ENCODE data around the gene CRAT.

The CRAT gene

DNA sequence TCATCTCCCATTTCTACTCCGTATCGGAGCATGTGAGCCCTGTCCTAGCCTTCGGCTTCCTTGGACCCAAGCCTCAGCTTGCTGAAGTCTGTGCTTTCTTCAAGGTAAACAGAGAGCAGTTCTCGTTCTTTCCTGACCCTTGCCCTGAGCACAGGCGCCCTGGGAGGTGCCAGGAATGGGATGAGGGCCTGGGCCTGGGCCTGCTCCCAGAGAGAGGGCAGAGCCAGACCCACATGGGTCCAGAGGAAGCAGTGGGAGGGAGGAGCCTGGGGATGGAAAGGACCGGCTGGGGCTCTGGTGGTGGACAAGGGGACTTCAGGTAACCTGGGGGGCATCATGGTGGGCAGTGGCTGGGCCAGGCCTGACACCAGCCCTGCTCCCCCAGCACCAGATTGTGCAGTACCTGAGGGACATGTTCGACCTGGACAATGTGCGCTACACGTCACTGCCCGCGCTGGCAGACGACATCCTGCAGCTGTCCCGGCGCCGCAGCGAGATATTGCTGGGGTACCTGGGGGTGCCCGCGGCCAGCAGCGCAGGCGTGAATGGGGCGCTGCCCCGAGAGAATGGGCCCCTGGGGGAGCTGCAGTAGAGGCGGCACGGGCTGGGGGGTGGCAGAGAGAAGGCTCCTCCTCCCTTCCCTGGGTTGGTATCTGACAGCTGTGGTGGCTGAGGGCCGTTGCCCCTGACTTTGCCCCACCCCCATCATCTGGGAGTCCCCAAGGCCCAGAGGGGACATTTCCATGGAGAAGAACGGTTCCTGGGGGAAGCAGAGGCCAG is 40.5 kb downstream of the CRAT start:
- in situ Hi-C loops (cut with MboI; ENCODE audit: low sequenced_read_pairs): no loop called here

DNA sequence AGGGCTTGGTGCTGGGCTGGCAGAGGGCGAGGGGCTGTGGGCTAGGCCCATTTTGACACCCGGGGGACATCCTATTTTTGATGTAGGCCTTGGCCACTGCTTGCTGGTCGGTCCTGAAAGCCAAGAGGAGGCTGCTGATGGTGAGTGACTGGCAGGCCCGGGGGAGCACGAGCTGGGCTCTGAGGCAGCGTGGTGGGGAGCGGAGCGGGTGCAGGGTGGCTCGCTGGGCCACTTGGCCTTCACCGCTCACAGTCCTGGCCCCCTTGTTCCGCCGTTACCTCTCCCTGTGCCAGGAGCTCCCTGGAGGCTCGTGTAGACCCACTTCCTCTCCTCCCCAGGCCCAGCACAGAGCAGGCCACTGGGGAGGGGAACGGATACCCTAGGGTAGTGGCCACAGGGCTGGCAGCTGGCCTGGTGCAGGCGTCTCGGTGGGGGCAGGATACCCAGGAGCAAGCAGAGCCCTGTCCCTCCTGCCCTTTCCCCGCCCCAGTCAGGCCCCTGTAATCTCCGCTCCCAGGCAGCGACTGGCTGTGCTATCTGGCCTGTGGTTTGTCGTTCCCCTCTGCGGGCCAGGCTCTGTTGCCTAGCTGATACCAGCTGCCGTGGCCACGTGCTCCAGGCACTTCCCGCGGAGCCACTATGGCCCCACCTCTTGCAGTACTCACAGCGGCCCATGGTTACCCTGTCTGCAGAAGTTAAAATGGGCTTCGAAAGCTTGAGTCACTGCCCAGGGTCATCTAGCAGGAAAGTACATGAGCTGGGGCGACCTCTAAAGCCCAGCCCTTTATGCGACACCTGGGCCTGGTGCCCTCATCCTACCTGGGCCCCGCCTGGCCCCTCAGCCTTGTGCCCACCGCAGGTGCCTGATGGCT is 41.4 kb downstream of the CRAT start:
- in situ Hi-C loops (cut with MboI; ENCODE audit: low sequenced_read_pairs): no loop called here

GRCh38 chr9:129068110-129068509 is 42.5 kb downstream of the CRAT start:
- in situ Hi-C loops (cut with MboI; ENCODE audit: low sequenced_read_pairs): no loop called here

DNA sequence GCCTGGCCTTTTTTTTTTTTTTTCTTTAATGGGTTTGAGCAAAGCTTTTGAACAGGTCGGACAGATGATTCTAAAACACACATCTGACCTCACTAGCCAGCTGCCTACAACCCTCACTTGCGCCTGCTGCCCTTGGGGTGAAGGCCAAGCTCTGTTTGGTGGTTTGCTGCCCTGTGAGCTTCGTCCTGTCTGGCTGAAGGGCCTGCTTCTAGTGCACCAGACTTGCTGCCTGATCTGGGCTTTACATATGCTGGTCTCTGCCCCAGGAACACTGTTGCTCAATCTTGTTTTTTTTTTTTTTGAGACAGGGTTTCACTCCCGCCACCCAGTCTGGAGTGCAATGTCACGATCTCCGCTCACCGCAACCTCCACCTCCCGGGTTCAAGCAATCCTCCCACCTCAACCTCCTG is 46.1 kb downstream of the CRAT start:
- in situ Hi-C loops (cut with MboI; ENCODE audit: low sequenced_read_pairs): no loop called here

DNA sequence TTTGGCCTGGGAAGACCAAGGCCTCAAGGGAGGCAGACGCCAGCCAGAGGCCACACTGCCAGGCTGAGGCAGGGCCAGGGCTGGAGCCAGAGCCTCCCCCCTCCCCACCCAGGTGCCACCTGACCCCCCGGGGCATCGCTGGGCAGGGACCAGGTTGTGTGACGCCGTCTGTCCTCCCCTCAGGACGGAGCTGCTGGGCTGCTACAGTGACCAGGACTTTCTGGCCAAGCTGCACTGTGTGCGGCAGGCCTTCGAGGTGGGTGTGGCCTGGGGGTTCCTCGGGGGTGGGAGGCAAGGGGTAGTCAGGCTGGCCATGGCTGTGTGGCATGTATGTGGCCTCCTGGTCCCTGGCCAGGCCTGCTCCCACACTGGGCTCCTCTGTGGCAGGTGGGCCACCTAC is 47.5 kb downstream of the CRAT start:
- in situ Hi-C loops (cut with MboI; ENCODE audit: low sequenced_read_pairs): no loop called here

DNA sequence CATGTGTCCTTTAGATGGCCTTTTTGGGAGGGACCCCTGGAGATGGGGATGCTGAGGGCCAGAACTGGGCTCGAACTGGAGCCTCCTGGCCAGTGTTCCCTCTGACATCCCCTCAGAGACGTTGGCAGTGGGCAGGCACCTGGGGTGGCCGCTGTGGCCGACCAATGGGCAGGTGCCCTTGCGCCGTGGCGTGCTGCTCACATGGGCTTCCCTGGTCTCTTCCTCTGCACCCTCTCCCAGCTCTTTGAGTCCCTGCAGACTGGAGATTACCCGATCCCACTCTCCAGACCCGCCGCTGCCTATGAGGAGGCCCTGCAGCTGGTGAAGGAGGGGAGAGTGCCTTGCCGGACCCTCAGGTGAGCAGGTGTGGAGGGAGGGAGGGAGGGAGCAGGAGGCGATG is 49.6 kb downstream of the CRAT start:
- in situ Hi-C loops (cut with MboI; ENCODE audit: low sequenced_read_pairs): no loop called here

GRCh38 chr9:129059796-129060785 is 50.5 kb downstream of the CRAT start:
- in situ Hi-C loops (cut with MboI; ENCODE audit: low sequenced_read_pairs): no loop called here

DNA sequence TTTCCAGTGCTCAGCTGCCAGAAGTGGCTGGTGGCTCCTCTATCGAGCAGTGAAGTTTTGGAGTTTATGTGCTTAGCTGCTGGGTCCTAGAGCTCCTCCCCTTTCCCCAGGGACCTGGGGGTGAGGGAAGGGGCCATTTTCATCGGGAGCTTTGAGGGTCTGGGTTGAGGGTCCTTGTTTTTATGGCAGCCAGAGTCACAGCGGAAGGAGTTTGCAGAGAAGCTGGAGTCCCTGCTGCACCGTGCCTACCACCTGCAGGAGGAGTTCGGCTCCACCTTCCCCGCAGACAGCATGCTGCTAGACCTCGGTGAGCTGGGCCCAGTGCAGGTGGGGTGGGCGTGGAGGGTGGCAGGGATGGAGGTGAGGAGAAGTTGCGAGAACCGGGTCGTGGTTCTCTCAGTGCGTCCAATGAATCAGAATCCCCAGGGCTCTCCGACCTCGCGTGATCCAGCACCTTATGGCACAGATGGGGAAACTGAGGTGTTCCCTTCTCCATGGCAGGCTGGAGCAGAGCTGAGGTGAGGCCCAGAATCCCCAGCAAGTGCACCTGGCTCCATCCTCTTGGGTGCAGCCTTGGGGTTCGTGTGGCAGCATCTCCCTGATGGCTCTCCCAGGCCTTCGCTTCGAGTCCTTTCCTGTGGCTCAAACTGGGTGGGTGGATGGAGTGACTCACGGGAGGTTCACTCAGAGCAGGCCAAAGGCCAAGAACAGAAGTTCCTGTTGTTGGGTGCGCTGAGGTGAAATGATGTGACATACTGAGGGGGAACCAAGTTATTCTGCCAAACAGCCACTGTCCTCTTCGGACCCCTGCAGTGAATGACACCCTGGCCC is 51.4 kb downstream of the CRAT start:
- in situ Hi-C loops (cut with MboI; ENCODE audit: low sequenced_read_pairs): no loop called here

GRCh38 chr9:129054163-129054851 is 56.3 kb downstream of the CRAT start:
- in situ Hi-C loops (cut with MboI; ENCODE audit: low sequenced_read_pairs): no loop called here

DNA sequence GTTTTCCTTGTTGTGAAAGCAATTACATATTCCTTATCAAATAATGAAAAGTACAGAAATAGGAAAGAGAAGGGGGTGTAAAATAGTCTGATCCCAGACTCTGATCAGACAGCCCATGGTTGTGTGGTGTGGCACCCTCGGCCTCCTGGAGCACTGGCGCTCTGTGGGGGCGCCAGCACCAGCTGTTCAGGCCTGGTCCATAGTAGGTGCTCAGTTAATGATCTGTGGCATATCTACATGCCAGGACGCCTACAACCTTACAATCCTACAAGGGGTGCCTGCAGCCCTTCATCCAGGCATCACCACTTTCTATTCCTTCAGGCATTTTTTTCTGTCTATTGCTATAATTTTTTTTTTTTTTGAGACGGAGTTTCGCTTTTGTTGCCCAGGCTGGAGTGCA is 57.6 kb downstream of the CRAT start:
- in situ Hi-C loops (cut with MboI; ENCODE audit: low sequenced_read_pairs): no loop called here

GRCh38 chr9:129052592-129052991 is 58.0 kb downstream of the CRAT start:
- in situ Hi-C loops (cut with MboI; ENCODE audit: low sequenced_read_pairs): no loop called here

All from HL-60/S4 treated with phorbol 12-myristate 13-acetate at 8.2 ng/mL for 4 days and 3 days (cell line).